Epithelial cell of esophagus (primary cell): ENCODE measurements around the gene MMP14.
A peak's percentile ranks its signal among the peaks of the same experiment; 100 is the strongest.
"Not testable (repeated sequence)": the region's sequence is repeated elsewhere in the genome, so short reads cannot be mapped to it uniquely, and the experiment has no call there.

Experiments
- DNase-seq: peaks from one replicate; pipeline ENCODE4 v3.0.0; 2010; ENCODE audit warnings: low read depth
- H3K4me3 ChIP-seq: 2 replicates; pipeline ENCODE4 v1.5.1; 2011; ENCODE audit warnings: mild to moderate bottlenecking, low read length, control low read depth
- CTCF ChIP-seq: IDR thresholded peaks from 2 replicates; pipeline ENCODE4 v1.5.1; 2011; ENCODE audit warnings: low read depth, mild to moderate bottlenecking, low read length, control low read depth, inconsistent platforms; ENCODE audit not compliant: insufficient read depth; ENCODE audit errors: missing control alignments

MMP14 gene

GRCh38 chr14:22836301-22837113, at the start of gene MMP14:
TSS of gene MMP14 (plus strand) at chr14:22836585. CDS start at chr14:22836818, 233 bp downstream.
- peak; percentile 36 for TF ChIP-seq CTCF
- H3K4me3 ChIP-seq, result peak within 1 kb of the TSS; percentile 93
- DNase-seq, result peak; percentile 74

GRCh38 chr14:22786685-22787084, 49.7 kb upstream of the MMP14 start:
- TF ChIP-seq CTCF, result no peak
- no peak overlapping the region for H3K4me3 ChIP-seq
- DNase-seq, result no peak

- peak; percentile 67 for DNase-seq
- H3K4me3 ChIP-seq, result no peak overlapping the region
- no peak for TF ChIP-seq CTCF
Measured at GRCh38 chr14:22791301-22791700, 45.1 kb upstream of the MMP14 start.

GRCh38 chr14:22792158-22792557, 44.2 kb upstream of the MMP14 start:
- no peak for TF ChIP-seq CTCF
- no peak overlapping the region for H3K4me3 ChIP-seq
- DNase-seq, result no peak

GRCh38 chr14:22793550-22793949, 42.8 kb upstream of the MMP14 start:
- DNase-seq, result not testable (repeated sequence)

GRCh38 chr14:22793976-22794375, 42.4 kb upstream of the MMP14 start:
- DNase-seq, result no peak
- no peak overlapping the region for H3K4me3 ChIP-seq
- TF ChIP-seq CTCF, result no peak

More at GRCh38 chr14:22793550-22793949, 42.8 kb upstream of the MMP14 start:
- not testable (repeated sequence) for H3K4me3 ChIP-seq

- no peak for DNase-seq
- no peak overlapping the region for H3K4me3 ChIP-seq
- no peak for TF ChIP-seq CTCF
Measured at GRCh38 chr14:22794551-22794951, 41.8 kb upstream of the MMP14 start.
